ENCODE data around the gene ELMO1. TPM values are rescaled to one million over a fixed set of nuclear protein-coding genes. Genes with fewer than 3 reads are reported as not detected.

Gene ELMO1
- polyA plus RNA-seq, 1 experiment = not detected

- POLR2A ChIA-PET = no interaction called here
- CTCF ChIA-PET = interaction anchor here (0.6 to 11.8 kb wide), 30 partner anchors 7 to 531 kb away, joined by 3 to 247 read pairs (median 5); no protein-coding TSS in a partner anchor
- H3K27ac ChIP-seq (ENCODE audit: low read depth, low read length) = no peak overlapping the region
- no peaks in the 10 kb centered on the region for H3K9me3 ChIP-seq (ENCODE audit: control insufficient read depth, insufficient read depth, low read length)
- H3K4me3 ChIP-seq (ENCODE audit: low read depth, low read length) = no peak overlapping the region
- TF ChIP-seq, protein P1, sequence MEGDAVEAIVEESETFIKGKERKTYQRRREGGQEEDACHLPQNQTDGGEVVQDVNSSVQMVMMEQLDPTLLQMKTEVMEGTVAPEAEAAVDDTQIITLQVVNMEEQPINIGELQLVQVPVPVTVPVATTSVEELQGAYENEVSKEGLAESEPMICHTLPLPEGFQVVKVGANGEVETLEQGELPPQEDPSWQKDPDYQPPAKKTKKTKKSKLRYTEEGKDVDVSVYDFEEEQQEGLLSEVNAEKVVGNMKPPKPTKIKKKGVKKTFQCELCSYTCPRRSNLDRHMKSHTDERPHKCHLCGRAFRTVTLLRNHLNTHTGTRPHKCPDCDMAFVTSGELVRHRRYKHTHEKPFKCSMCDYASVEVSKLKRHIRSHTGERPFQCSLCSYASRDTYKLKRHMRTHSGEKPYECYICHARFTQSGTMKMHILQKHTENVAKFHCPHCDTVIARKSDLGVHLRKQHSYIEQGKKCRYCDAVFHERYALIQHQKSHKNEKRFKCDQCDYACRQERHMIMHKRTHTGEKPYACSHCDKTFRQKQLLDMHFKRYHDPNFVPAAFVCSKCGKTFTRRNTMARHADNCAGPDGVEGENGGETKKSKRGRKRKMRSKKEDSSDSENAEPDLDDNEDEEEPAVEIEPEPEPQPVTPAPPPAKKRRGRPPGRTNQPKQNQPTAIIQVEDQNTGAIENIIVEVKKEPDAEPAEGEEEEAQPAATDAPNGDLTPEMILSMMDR (IDR thresholded peaks at IDR 0.05; ENCODE audit: low read depth, low read length) = peak; percentile 96
- DNase-seq (ENCODE audit: low read depth, low spot score) = peak; percentile 8
- peaks cover 5% of the 10 kb centered on the region for H3K27me3 ChIP-seq (ENCODE audit: control insufficient read depth, insufficient read depth, low read length)
Observed at GRCh38 chr7:36986948-36987724, 461.5 kb downstream of the ELMO1 start.

GRCh38 chr7:36986511-36986933 lies 462.1 kb downstream of the ELMO1 start:
- CTCF ChIA-PET = interaction anchor here (0.6 to 11.8 kb wide), 24 partner anchors 10 to 531 kb away, joined by 3 to 247 read pairs (median 6); no protein-coding TSS in a partner anchor
- Histone ChIP-seq H3K9me3 (ENCODE audit: control insufficient read depth, insufficient read depth, low read length) (no peaks in the 10 kb centered on the region), H3K27ac (ENCODE audit: low read depth, low read length) (no peak overlapping the region), H3K27me3 (ENCODE audit: control insufficient read depth, insufficient read depth, low read length) (peaks cover 5% of the 10 kb centered on the region), H3K4me3 (ENCODE audit: low read depth, low read length) (no peak overlapping the region)
- POLR2A ChIA-PET = no interaction called here
- no peak for DNase-seq (ENCODE audit: low read depth, low spot score)
- TF ChIP-seq, protein P1 (IDR thresholded peaks at IDR 0.05; ENCODE audit: low read depth, low read length) = no peak

GRCh38 chr7:36985866-36986400 lies 462.7 kb downstream of the ELMO1 start:
- Histone ChIP-seq H3K9me3 (ENCODE audit: control insufficient read depth, insufficient read depth, low read length) (no peaks in the 10 kb centered on the region), H3K27ac (ENCODE audit: low read depth, low read length) (no peak overlapping the region), H3K4me3 (ENCODE audit: low read depth, low read length) (no peak overlapping the region), H3K27me3 (ENCODE audit: control insufficient read depth, insufficient read depth, low read length) (peaks cover 5% of the 10 kb centered on the region)
- CTCF ChIA-PET = interaction anchor here (0.8 to 11.8 kb wide), 17 partner anchors 9 to 498 kb away, joined by 3 to 247 read pairs (median 7); no protein-coding TSS in a partner anchor
- POLR2A ChIA-PET = no interaction called here
- DNase-seq (ENCODE audit: low read depth, low spot score) = no peak
- TF ChIP-seq, protein P1 (IDR thresholded peaks at IDR 0.05; ENCODE audit: low read depth, low read length) = no peak

- Histone ChIP-seq H3K4me3 (ENCODE audit: low read depth, low read length) (no peak overlapping the region), H3K27ac (ENCODE audit: low read depth, low read length) (no peak overlapping the region), H3K27me3 (ENCODE audit: control insufficient read depth, insufficient read depth, low read length) (peaks cover 5% of the 10 kb centered on the region), H3K9me3 (ENCODE audit: control insufficient read depth, insufficient read depth, low read length) (no peaks in the 10 kb centered on the region)
- ChIA-PET CTCF (interaction anchor here (0.9 to 11.8 kb wide), 10 partner anchors 9 to 498 kb away, joined by 3 to 247 read pairs (median 14); no protein-coding TSS in a partner anchor), POLR2A (no interaction called here)
- TF ChIP-seq, protein P1 (IDR thresholded peaks at IDR 0.05; ENCODE audit: low read depth, low read length) = no peak
- DNase-seq (ENCODE audit: low read depth, low spot score) = no peak
Observed at GRCh38 chr7:36985316-36985715, 463.3 kb downstream of the ELMO1 start.
